ENCODE results near the gene CAP2. TPM values are rescaled to one million over a fixed set of nuclear protein-coding genes. Genes with fewer than 3 reads are reported as not detected.

The CAP2 gene
- total RNA-seq, 1 experiment from 2014 or later, result 11.5 TPM

DNA sequence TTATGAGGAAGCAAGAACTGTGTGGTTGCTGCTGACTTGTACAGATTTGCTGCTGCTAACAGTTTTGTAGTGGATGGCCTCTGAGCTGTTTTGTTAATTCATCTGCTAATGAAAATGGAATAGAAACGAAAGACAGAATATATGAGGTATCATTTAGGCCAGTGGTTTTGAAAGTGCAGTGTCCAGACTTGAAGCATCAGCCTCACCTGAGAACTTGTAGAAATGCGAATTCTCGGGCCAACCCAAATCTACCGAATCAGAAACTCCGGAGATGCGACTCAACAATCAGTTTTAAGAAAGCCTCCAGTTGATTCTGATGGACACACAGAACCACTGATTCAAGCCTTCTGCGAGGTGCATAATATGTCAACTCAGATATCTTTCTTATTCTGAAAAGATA, 62.5 kb downstream of the CAP2 start:
- no peak overlapping the region for H3K4ac ChIP-seq (ENCODE audit: low read depth, low read length)
- no peak for DNase-seq
- H3K18ac ChIP-seq (ENCODE audit: insufficient read length, low read depth, low read length), result no peak overlapping the region
- H3K4me2 ChIP-seq (ENCODE audit: insufficient read depth, insufficient read length, low read length), result no peak overlapping the region
- H2AFZ ChIP-seq (ENCODE audit: low read length), result no peak overlapping the region
- H3K4me1 ChIP-seq (ENCODE audit: insufficient read depth, low read length), result no peaks in the 10 kb centered on the region; the same call in 1 of the 2 replicates
- H3K56ac ChIP-seq (ENCODE audit: insufficient read length, low read depth, low read length), result no peak overlapping the region
- no peaks in the 10 kb centered on the region for H3K79me1 ChIP-seq (ENCODE audit: insufficient read depth, low read depth, low read length, poor library complexity, severe bottlenecking)
- Mint-ChIP-seq H3K4me3 (no peak overlapping the region), H3K9me3 (no peaks in the 10 kb centered on the region), H3K4me1 (peaks cover 13 to 15% of the 10 kb centered on the region in 2 experiments), H3K36me3 (ENCODE audit: insufficient read depth in 1 of 3, low read depth in 3 of 3) (peaks cover 0 to 4% (median 0%) of the 10 kb centered on the region in 3 experiments; a peak in 3 of 7 replicates), H3K27ac (no peak overlapping the region), H3K27me3 (ENCODE audit: low read depth) (no peaks in the 10 kb centered on the region)
- no peak overlapping the region for H2BK5ac ChIP-seq (ENCODE audit: insufficient read length, low read length)
- no peak overlapping the region for H4K5ac ChIP-seq (ENCODE audit: insufficient read length, low read depth, low read length)
- H3K27me3 ChIP-seq (ENCODE audit: insufficient read depth, low read length), result no peaks in the 10 kb centered on the region
- H2BK12ac ChIP-seq (ENCODE audit: insufficient read length, low read depth, low read length), result no peak overlapping the region
- H2AK5ac ChIP-seq (ENCODE audit: insufficient read length, low read length), result no peak overlapping the region
- H3T11ph ChIP-seq (ENCODE audit: low read length), result no peak overlapping the region
- no peak overlapping the region for H3K23ac ChIP-seq (ENCODE audit: insufficient read length, low read depth, low read length)
- H3K9ac ChIP-seq (ENCODE audit: extremely low read depth, insufficient read length, low read length), result no peak overlapping the region
- no peaks in the 10 kb centered on the region for H4K20me1 ChIP-seq (ENCODE audit: control insufficient read depth, insufficient read depth, insufficient read length)
- H2BK15ac ChIP-seq (ENCODE audit: low read depth, low read length), result no peak overlapping the region
- H3K27ac ChIP-seq (ENCODE audit: insufficient read length, low read depth, low read length), result no peak overlapping the region
- TF ChIP-seq, protein P1, sequence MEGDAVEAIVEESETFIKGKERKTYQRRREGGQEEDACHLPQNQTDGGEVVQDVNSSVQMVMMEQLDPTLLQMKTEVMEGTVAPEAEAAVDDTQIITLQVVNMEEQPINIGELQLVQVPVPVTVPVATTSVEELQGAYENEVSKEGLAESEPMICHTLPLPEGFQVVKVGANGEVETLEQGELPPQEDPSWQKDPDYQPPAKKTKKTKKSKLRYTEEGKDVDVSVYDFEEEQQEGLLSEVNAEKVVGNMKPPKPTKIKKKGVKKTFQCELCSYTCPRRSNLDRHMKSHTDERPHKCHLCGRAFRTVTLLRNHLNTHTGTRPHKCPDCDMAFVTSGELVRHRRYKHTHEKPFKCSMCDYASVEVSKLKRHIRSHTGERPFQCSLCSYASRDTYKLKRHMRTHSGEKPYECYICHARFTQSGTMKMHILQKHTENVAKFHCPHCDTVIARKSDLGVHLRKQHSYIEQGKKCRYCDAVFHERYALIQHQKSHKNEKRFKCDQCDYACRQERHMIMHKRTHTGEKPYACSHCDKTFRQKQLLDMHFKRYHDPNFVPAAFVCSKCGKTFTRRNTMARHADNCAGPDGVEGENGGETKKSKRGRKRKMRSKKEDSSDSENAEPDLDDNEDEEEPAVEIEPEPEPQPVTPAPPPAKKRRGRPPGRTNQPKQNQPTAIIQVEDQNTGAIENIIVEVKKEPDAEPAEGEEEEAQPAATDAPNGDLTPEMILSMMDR (conservative IDR thresholded peaks at IDR 0.05), result no peak
- no peak overlapping the region for H3K14ac ChIP-seq (ENCODE audit: insufficient read depth, low read length)
- no peaks in the 10 kb centered on the region for H3K9me3 ChIP-seq (ENCODE audit: control insufficient read depth, low read depth, low read length)
- H2BK120ac ChIP-seq (ENCODE audit: low read depth, low read length, poor library complexity, severe bottlenecking), result no peak overlapping the region
- no peak overlapping the region for H2BK20ac ChIP-seq (ENCODE audit: low read depth, low read length, poor library complexity, severe bottlenecking)
- no peaks in the 10 kb centered on the region for H3K23me2 ChIP-seq (ENCODE audit: insufficient read length, low read depth, low read length, poor library complexity, severe bottlenecking)
- H4K8ac ChIP-seq (replicated peaks; ENCODE audit: insufficient read length, low read depth, low read length), result no peak overlapping the region
- no peak overlapping the region for H4K91ac ChIP-seq (ENCODE audit: insufficient read length, low read depth, low read length)
- no CpG with 5 or more reads among the region's 7 CpGs for WGBS (ENCODE audit: extremely low coverage, insufficient read length, low lambda C conversion rate)
- no peaks in the 10 kb centered on the region for H3K79me2 ChIP-seq (ENCODE audit: insufficient read depth, low read length)
